Measurements from ENCODE around the gene MTHFD2L. TPM values are rescaled to one million over a fixed set of nuclear protein-coding genes. Genes with fewer than 3 reads are reported as not detected.

MTHFD2L gene
- total RNA-seq, 1 donor from 2014 or later = 5.5 TPM

DNA sequence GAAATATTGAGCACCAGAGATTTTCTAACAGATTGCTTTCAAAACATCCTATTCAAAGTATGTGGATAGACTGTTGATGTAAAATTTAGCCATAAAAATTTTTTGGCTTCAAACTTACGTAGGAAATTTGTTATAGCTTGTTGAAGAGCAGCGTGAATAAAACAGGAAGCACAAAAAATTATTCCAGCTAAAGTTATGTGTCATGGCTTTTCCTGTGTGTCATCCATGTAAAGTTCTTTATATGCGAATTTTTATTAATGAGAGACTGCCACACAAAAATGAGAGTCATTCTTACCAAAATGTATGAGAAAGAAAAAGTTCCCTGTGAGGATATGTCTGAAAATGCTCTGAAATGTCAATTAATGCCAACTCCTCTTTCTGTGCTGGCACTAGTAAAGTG lies 169.8 kb downstream of the MTHFD2L start:
- TF ChIP-seq, protein P1, sequence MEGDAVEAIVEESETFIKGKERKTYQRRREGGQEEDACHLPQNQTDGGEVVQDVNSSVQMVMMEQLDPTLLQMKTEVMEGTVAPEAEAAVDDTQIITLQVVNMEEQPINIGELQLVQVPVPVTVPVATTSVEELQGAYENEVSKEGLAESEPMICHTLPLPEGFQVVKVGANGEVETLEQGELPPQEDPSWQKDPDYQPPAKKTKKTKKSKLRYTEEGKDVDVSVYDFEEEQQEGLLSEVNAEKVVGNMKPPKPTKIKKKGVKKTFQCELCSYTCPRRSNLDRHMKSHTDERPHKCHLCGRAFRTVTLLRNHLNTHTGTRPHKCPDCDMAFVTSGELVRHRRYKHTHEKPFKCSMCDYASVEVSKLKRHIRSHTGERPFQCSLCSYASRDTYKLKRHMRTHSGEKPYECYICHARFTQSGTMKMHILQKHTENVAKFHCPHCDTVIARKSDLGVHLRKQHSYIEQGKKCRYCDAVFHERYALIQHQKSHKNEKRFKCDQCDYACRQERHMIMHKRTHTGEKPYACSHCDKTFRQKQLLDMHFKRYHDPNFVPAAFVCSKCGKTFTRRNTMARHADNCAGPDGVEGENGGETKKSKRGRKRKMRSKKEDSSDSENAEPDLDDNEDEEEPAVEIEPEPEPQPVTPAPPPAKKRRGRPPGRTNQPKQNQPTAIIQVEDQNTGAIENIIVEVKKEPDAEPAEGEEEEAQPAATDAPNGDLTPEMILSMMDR (conservative IDR thresholded peaks at IDR 0.05; ENCODE audit: low read depth, low read length) = no peak
- no peak overlapping the region for H3K4me3 ChIP-seq (ENCODE audit: low read depth, low read length)
- no peak for DNase-seq (ENCODE audit: low read depth)

DNA sequence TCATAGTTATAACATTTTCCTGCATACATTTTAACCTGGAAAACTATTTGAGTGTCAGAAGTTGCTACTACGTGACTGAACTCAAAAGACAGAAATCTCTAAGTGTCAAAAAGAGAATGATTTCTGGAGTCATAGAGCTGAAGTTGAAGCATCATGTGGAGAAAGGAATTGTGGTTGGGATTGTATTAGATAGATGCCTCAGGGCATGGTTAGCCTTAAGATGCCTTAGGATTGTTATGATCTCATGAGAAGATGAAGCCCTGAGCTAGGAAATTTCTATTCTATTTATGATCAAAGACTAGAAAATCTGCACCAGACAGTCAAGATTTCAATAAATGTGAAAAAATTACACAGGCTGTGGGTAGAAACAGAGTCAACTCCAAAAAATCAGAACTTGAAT lies 170.6 kb downstream of the MTHFD2L start:
- TF ChIP-seq, protein P1 (conservative IDR thresholded peaks at IDR 0.05; ENCODE audit: low read depth, low read length) = no peak
- no peak for DNase-seq (ENCODE audit: low read depth)
- no peak overlapping the region for H3K4me3 ChIP-seq (ENCODE audit: low read depth, low read length)

DNA sequence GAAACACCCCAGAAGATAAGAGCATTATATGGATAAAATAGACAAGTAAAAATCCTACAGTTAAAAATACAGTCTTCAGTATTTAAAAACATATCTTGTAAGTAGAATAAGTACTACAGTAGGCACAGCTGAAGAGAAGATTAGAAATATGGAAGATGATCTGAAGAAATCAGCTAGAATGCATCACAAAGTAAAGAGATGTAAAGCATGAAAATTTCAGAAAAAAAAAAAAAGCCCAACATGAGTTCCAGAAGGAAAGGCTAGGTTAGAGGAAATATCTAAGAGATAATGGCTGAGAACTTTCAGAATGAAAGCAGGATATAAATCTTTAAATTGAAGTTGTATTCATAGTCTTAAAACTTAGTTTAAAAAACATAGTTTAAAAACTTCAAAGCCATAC lies 171.4 kb downstream of the MTHFD2L start:
- no peak overlapping the region for H3K4me3 ChIP-seq (ENCODE audit: low read depth, low read length)
- no peak for DNase-seq (ENCODE audit: low read depth)
- TF ChIP-seq, protein P1 (conservative IDR thresholded peaks at IDR 0.05; ENCODE audit: low read depth, low read length) = no peak

DNA sequence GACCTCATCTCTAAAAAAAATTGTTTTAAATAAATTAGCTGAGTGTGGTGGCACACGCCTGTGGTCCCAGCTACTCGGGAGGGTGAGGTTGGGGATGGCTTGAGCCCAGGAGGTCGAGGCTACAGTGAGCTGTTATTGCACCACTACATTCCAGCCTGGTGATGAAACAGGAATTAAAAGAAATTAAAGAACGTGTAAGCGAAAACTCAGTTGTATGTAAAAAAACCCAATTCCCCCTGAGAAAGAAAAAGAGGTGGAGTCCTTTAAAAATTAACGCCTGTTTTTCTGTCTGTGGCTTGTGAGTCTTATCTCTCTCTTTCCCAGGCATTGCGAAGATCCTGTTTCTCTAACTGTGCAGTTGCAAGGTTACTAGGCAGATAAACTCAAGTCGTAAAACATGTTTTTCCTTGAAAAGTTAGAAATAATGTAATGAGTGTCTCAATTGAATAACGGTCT lies 172.4 kb downstream of the MTHFD2L start:
- no peak for DNase-seq (ENCODE audit: low read depth)
- TF ChIP-seq, protein P1 (conservative IDR thresholded peaks at IDR 0.05; ENCODE audit: low read depth, low read length) = no peak
- no peak overlapping the region for H3K4me3 ChIP-seq (ENCODE audit: low read depth, low read length)

DNA sequence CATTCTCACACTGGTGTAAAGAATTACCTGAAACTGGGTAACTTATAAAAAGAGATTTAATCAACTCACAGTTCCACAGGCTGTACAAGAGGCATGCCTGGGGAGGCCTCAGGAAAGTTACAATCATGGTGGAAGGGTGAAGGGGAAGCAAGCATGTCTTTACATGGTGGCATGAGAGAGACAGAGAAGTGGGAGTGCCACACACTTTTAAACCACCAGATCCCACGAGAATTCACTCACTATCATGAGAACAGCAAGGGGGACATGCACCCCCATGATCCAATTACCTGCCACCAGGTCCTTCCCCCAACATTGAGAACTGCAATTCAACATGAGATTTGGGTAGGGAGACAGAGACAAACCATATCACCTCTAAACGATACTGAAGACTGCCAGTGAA lies 173.3 kb downstream of the MTHFD2L start:
- no peak for DNase-seq (ENCODE audit: low read depth)
- H3K4me3 ChIP-seq (ENCODE audit: low read depth, low read length) = no peak overlapping the region
- TF ChIP-seq, protein P1 (conservative IDR thresholded peaks at IDR 0.05; ENCODE audit: low read depth, low read length) = no peak

DNA sequence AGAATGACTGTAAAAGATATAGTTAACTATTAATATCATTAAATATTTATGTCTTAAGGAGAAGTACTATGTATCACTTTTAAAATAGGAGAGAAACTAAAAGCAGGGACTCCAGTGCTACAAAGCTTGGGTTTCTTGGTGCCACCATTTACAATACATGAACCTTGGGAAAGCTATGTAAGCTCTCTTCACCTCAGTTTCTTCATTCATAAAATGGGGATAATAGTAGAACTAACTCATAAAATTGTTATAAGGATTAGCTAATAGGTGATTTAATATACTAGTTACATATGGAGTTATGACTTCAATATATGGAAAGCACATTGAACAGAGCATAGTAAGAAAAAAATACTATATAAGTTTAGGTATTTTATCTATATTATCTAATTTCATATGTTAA lies 174.0 kb downstream of the MTHFD2L start:
- TF ChIP-seq, protein P1 (conservative IDR thresholded peaks at IDR 0.05; ENCODE audit: low read depth, low read length) = no peak
- DNase-seq (ENCODE audit: low read depth) = no peak
- H3K4me3 ChIP-seq (ENCODE audit: low read depth, low read length) = no peak overlapping the region

DNA sequence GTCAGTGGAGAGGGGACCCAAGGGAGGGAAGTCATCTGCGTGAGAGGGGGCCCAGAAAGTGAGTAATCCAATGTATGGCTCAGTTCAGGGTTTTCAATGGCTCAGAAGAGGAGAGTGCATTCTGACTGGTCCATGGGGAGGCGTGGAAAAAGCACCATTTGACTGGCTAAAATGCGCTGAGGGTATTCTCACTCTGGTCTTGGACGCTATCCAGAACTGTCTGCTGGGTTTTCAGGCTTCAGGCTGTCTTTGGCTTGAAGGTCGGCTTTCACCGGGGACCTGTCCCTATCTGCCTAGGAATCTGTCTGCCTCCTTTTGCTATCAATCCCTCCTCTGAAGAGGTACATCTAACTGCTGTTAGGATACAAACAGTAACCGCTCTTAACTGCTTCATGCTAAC lies 176.7 kb downstream of the MTHFD2L start:
- no peak overlapping the region for H3K4me3 ChIP-seq (ENCODE audit: low read depth, low read length)
- no peak for DNase-seq (ENCODE audit: low read depth)
- TF ChIP-seq, protein P1 (conservative IDR thresholded peaks at IDR 0.05; ENCODE audit: low read depth, low read length) = no peak

All from epithelial cell of proximal tubule (primary cell).